Immature natural killer cell (primary cell): ENCODE measurements around the gene ZSCAN18. TPM values are rescaled to one million over a fixed set of nuclear protein-coding genes. Genes with fewer than 3 reads are reported as not detected.

Source experiments
- DNase-seq, 3 donors: peaks; one replicate each; pipeline ENCODE4 v3.0.0; 2022; ENCODE audit warnings: mixed read lengths in 1 of 3
- H3K27ac Mint-ChIP-seq, 6 donors: one replicate each; pipeline ENCODE4 v1.8.0; 2020; ENCODE audit warnings: mixed read lengths in 6 of 6, mild to moderate bottlenecking in 5 of 6, inconsistent platforms in 4 of 6, moderate library complexity in 3 of 6
- H3K27me3 Mint-ChIP-seq, 3 donors: one replicate each; pipeline ENCODE4 v1.8.0; 2020 to 2021; ENCODE audit warnings: low read depth in 3 of 3, mild to moderate bottlenecking in 3 of 3, mixed read lengths in 3 of 3, moderate library complexity in 3 of 3, inconsistent platforms in 1 of 3
- H3K36me3 Mint-ChIP-seq, 3 donors: one replicate each; pipeline ENCODE4 v1.8.0; 2020; ENCODE audit warnings: mixed read lengths in 3 of 3, inconsistent platforms in 2 of 3, mild to moderate bottlenecking in 2 of 3
- H3K4me1 Mint-ChIP-seq, 2 donors: one replicate each; pipeline ENCODE4 v1.8.0; 2020; ENCODE audit warnings: inconsistent platforms in 2 of 2, mild to moderate bottlenecking in 2 of 2, mixed read lengths in 2 of 2, moderate library complexity in 1 of 2
- H3K4me3 Mint-ChIP-seq, 5 donors: one replicate each; pipeline ENCODE4 v1.8.0; 2020; ENCODE audit warnings: mild to moderate bottlenecking in 5 of 5, mixed read lengths in 5 of 5, inconsistent platforms in 3 of 5, moderate library complexity in 3 of 5
- H3K9me3 Mint-ChIP-seq, 6 donors: one replicate each; pipeline ENCODE4 v1.8.0; 2020; ENCODE audit warnings: mild to moderate bottlenecking in 6 of 6, mixed read lengths in 6 of 6, inconsistent platforms in 4 of 6, moderate library complexity in 3 of 6
- polyA plus RNA-seq, 3 donors: library from polyadenylated mRNA; unstranded; fragments of 300-500 nt; fragmentation: Illumina TruSeq; gene quantifications; one replicate each; pipeline ENCODE4 v1.2.3, GENCODE V29; 2021

Gene ZSCAN18
- polyA plus RNA-seq, 3 donors from 2014 or later = 2.9 to 23.5 (median 15.2) TPM

DNA sequence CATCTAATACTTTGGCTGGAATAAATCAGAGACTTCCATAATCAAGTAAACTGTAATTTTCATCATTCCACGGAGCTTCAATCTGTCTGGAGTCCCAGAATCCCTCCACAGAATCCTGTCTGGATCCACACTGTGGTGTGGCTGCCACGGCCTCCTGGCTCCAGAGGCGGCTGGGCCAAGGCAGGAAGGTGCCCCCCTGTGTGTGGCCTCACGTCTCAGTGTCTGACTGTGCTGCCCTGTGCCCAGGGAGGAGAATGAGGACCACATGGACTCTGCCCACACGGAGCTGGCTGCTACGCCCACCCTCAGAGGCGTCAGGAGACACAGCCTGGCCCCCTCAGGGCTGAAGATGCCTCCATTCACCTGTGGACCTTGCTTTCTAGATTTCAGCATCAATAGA lies 51.2 kb downstream of the ZSCAN18 start:
- Mint-ChIP-seq H3K4me1 (no peaks in the 10 kb centered on the region), H3K9me3 (peaks cover 20 to 63% (median 36%) of the 10 kb centered on the region in 6 donors)

GRCh38 chr19:58045411-58046050 lies 52.5 kb downstream of the ZSCAN18 start:
- H3K9me3 Mint-ChIP-seq = peaks cover 17 to 54% (median 37%) of the 10 kb centered on the region in 6 donors
- peaks cover 5 to 8% (median 6%) of the 10 kb centered on the region in 3 donors for H3K27me3 Mint-ChIP-seq
- H3K36me3 Mint-ChIP-seq = peaks cover 0 to 9% (median 8%) of the 10 kb centered on the region in 3 donors
- no peaks in the 10 kb centered on the region for H3K4me1 Mint-ChIP-seq
- no peak for DNase-seq
- no peak overlapping the region for H3K4me3 Mint-ChIP-seq
- no peak overlapping the region for H3K27ac Mint-ChIP-seq

More for the DNA sequence above, 51.2 kb downstream of the ZSCAN18 start:
- no peak for DNase-seq
- Mint-ChIP-seq H3K4me3 (no peak overlapping the region), H3K27ac (no peak overlapping the region), H3K36me3 (peaks cover 0 to 9% (median 8%) of the 10 kb centered on the region in 3 donors), H3K27me3 (peaks cover 5 to 6% (median 6%) of the 10 kb centered on the region in 3 donors)

DNA sequence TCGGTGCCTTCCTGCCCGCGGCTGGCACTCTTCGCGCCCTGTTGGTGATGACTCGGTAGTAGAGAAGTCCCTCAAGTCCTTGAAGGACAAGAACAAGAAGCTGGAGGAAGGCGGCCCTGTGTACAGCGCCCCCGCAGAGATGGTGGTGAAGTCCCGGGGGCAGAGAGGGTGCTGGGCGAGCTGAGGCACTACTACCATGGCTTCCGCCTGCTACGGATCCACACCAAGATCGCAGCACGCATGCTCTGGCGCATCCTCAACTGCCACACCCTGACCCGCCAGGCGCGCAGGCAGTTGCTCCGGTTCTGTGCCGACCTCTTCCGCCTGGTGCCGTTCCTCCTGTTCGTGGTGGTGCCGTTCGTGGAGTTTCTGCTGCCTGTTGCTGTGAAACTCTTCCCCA lies 53.1 kb downstream of the ZSCAN18 start:
- Mint-ChIP-seq H3K27ac (no peak overlapping the region), H3K27me3 (peaks cover 5 to 8% (median 6%) of the 10 kb centered on the region in 3 donors), H3K4me1 (no peaks in the 10 kb centered on the region), H3K36me3 (peaks cover 0 to 9% (median 8%) of the 10 kb centered on the region in 3 donors), H3K9me3 (peaks cover 16 to 52% (median 36%) of the 10 kb centered on the region in 6 donors), H3K4me3 (no peak overlapping the region)
- no peak for DNase-seq

- Mint-ChIP-seq H3K4me1 (no peaks in the 10 kb centered on the region), H3K4me3 (no peak overlapping the region), H3K36me3 (peaks cover 0 to 9% (median 7%) of the 10 kb centered on the region in 3 donors), H3K27ac (no peak overlapping the region), H3K9me3 (peaks cover 12 to 47% (median 32%) of the 10 kb centered on the region in 6 donors), H3K27me3 (peaks cover 4 to 8% (median 5%) of the 10 kb centered on the region in 3 donors)
- DNase-seq = no peak
These were observed 53.6 kb downstream of the ZSCAN18 start for GRCh38 chr19:58044391-58044790.

GRCh38 chr19:58042495-58043340 lies 55.3 kb downstream of the ZSCAN18 start:
- no peak overlapping the region for H3K27ac Mint-ChIP-seq
- peaks cover 9 to 40% (median 21%) of the 10 kb centered on the region in 6 donors for H3K9me3 Mint-ChIP-seq
- H3K27me3 Mint-ChIP-seq = peaks cover 5 to 6% (median 5%) of the 10 kb centered on the region in 3 donors
- H3K4me1 Mint-ChIP-seq = no peaks in the 10 kb centered on the region
- DNase-seq = peak in 1 of 3 donors; percentile 22
- H3K36me3 Mint-ChIP-seq = peaks cover 0 to 5% (median 4%) of the 10 kb centered on the region in 3 donors
- H3K4me3 Mint-ChIP-seq = no peak overlapping the region

GRCh38 chr19:58040751-58041525 lies 57.1 kb downstream of the ZSCAN18 start:
- Mint-ChIP-seq H3K36me3 (peaks cover 0 to 4% (median 2%) of the 10 kb centered on the region in 3 donors), H3K27me3 (peaks cover 5 to 8% (median 6%) of the 10 kb centered on the region in 3 donors), H3K4me3 (no peak overlapping the region), H3K4me1 (no peaks in the 10 kb centered on the region), H3K27ac (no peak overlapping the region), H3K9me3 (peaks cover 6 to 33% (median 16%) of the 10 kb centered on the region in 6 donors)
- no peak for DNase-seq

GRCh38 chr19:58038688-58039204 lies 59.3 kb downstream of the ZSCAN18 start:
- Mint-ChIP-seq H3K36me3 (peaks cover 0 to 7% (median 5%) of the 10 kb centered on the region in 3 donors), H3K9me3 (peaks cover 13 to 37% (median 26%) of the 10 kb centered on the region in 6 donors), H3K27ac (no peak overlapping the region), H3K4me1 (peaks cover 0 to 5% of the 10 kb centered on the region in 2 donors), H3K4me3 (no peak overlapping the region), H3K27me3 (peaks cover 12 to 14% (median 13%) of the 10 kb centered on the region in 3 donors)
- DNase-seq = no peak

DNA sequence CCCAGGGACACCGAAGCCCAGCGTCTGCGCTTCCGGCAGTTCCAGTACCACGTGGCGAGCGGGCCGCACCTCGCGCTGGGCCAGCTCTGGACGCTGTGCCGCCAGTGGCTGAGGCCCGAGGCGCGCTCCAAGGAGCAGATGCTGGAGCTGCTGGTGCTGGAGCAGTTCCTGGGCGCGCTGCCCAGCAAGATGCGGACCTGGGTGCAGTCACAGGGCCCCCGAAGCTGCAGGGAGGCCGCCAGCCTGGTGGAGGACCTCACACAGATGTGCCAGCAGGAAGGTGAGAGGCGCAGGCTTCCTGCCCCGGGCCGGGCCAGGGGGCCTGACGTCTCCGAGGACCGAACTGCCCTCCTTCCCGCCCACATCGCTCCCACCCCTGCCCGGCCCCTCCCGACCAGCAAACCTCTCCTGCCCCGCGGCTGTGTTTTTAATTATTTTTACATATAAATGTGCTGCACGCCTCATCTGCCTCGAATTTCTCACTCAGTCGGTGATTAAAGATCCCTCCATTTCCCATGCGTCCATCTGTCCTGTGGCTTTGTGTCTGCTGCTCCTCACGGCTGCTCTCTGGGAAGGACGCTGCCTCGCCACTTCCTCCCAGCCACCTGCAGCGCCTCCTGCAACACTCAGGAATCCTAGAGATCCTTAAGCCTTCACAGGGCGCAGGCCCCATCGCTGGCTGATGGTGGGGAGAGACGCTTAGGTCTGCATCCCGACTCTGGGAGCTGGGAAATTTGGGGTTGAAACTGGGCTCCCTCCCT lies 59.9 kb downstream of the ZSCAN18 start:
- H3K4me1 Mint-ChIP-seq = peaks cover 0 to 5% of the 10 kb centered on the region in 2 donors

GRCh38 chr19:58035863-58036262 lies 62.2 kb downstream of the ZSCAN18 start:
- Mint-ChIP-seq H3K27me3 (peaks cover 9 to 19% (median 12%) of the 10 kb centered on the region in 3 donors), H3K4me3 (peak overlapping the region in 4 of 5 donors; percentile 7 to 64 (median 14)), H3K27ac (peak overlapping the region in 1 of 6 donors; percentile 61), H3K36me3 (peaks cover 0 to 7% (median 5%) of the 10 kb centered on the region in 3 donors), H3K9me3 (peaks cover 15 to 32% (median 19%) of the 10 kb centered on the region in 6 donors), H3K4me1 (peaks cover 0 to 8% of the 10 kb centered on the region in 2 donors)
- DNase-seq = no peak

More for the DNA sequence above, 59.9 kb downstream of the ZSCAN18 start:
- no peak overlapping the region for H3K27ac Mint-ChIP-seq
- no peak for DNase-seq
- H3K4me3 Mint-ChIP-seq = no peak overlapping the region
- H3K36me3 Mint-ChIP-seq = peaks cover 0 to 7% (median 5%) of the 10 kb centered on the region in 3 donors
- H3K27me3 Mint-ChIP-seq = peaks cover 9 to 17% (median 13%) of the 10 kb centered on the region in 3 donors
- H3K9me3 Mint-ChIP-seq = peaks cover 11 to 36% (median 24%) of the 10 kb centered on the region in 6 donors

- Mint-ChIP-seq H3K4me1 (peaks cover 0 to 8% of the 10 kb centered on the region in 2 donors), H3K36me3 (peaks cover 0 to 7% (median 5%) of the 10 kb centered on the region in 3 donors), H3K27ac (no peak overlapping the region), H3K9me3 (peaks cover 15 to 35% (median 20%) of the 10 kb centered on the region in 6 donors), H3K27me3 (peaks cover 10 to 19% (median 10%) of the 10 kb centered on the region in 3 donors), H3K4me3 (peak overlapping the region in 1 of 5 donors; percentile 64)
- no peak for DNase-seq
These were observed 63.6 kb downstream of the ZSCAN18 start for GRCh38 chr19:58034477-58034793.
